Measurements from ENCODE around the gene TBC1D17.

GRCh38 chr19:49913720-49914119, 36.2 kb downstream of the TBC1D17 start:
- no peak for TF ChIP-seq ZFX (IDR thresholded peaks at IDR 0.05)
- no peak for TF ChIP-seq CTCF (conservative IDR thresholded peaks at IDR 0.05)

All from C4-2B (cell line).